Measurements from ENCODE around the gene COX4I1. TPM values are rescaled to one million over a fixed set of nuclear protein-coding genes. Genes with fewer than 3 reads are reported as not detected.

The COX4I1 gene
- total and polyA plus RNA-seq, 4 experiments from 2014 or later, result 490 to 1,127 (median 712) TPM

DNA sequence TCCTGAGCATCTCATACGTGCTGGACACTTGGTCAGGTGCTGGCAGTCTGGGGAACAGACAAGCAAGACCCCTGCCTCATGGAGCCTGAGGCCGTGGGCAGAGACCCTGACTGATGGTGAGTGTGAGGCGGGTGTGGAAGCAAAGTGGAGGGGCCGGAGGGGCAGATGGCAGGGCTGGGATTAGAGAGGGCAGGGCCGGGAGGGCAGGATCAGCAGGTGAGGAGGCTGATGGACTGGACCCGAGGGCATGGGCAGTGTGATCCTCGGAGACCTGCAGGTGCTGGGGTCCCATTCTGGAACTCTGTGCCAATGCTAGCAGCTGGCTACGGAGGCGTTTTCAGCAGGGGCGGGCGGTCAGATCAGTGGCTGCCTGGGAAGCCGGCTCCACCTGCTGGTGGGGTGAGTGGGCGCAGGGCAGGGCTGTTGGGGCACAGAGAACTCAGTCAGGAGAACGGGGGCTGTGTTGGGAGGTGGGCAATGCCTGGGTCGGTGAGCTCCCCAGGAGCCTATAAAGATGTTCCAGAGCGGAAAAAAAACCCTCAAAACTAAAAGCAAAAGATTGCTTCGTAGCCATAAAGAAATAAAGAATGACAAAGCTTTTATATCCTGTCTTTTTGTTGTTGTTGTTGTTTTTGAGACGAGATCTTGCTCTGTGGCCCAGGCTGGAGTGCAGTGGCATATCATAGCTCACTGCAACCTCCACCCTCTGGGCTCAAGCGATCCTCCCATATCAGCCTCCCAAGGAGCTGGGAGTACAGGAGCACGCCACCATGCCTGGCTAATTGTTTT is 39.7 kb upstream of the COX4I1 start:
- no peaks in the 10 kb centered on the region for H3K9me3 ChIP-seq (ENCODE audit: control insufficient read depth in 1 of 2, low read length in 2 of 2)
- POLR2A ChIA-PET (ENCODE audit: partially characterized antibody), result interaction anchor here (0.6 kb wide), 1 partner anchor 22 kb away, joined by 3 read pairs; no protein-coding TSS in a partner anchor
- H3K4me3 ChIP-seq (ENCODE audit: low read length in 2 of 2), result no peak overlapping the region
- DNase-seq, result peak in 1 of 5 donors; percentile 13
- peaks cover 0 to 4% (median 1%) of the 10 kb centered on the region in 4 donors for H3K4me1 Mint-ChIP-seq
- no peak overlapping the region for H3K27ac Mint-ChIP-seq
- H3K27me3 Mint-ChIP-seq, result peaks cover 15 to 21% of the 10 kb centered on the region in 2 donors
- H3K27me3 ChIP-seq (ENCODE audit: insufficient read depth, low read length), result no peaks in the 10 kb centered on the region
- no peak overlapping the region for H3K27ac ChIP-seq (ENCODE audit: low read depth, low read length)
- H3K36me3 ChIP-seq (ENCODE audit: insufficient read depth, low read length), result no peaks in the 10 kb centered on the region
- intact Hi-C loops (cut with micrococcal nuclease), result no loop called here
- no peak overlapping the region for H3K4me3 Mint-ChIP-seq
- no peaks in the 10 kb centered on the region for H3K9me3 Mint-ChIP-seq
- peaks cover 8% of the 10 kb centered on the region for H3K4me1 ChIP-seq (ENCODE audit: insufficient read depth, low read length)
- no peaks in the 10 kb centered on the region for H3K36me3 Mint-ChIP-seq
- CTCF ChIA-PET (ENCODE audit: partially characterized antibody), result interaction anchor here (0.7 to 5.1 kb wide), 11 partner anchors 8 to 103 kb away, joined by 3 to 29 read pairs (median 4); no protein-coding TSS in a partner anchor

DNA sequence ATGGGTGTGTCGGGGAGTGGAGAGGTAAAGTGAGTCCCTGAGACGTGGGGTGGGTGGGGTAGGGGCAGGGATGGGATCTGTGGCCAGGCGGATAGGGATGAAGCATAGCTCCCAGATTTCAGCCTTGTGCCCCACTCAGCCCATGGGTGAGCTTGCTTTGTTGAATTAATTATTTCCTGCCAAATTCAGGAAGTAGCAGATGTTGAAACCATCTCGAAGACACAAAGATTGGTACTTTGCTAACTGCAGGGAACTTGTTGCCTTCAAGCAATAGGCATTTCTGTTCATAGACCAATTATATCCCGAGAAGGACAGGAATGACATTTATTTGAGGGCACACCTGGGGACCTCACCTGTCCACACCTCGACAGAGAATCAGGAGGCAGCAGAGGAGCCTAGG is 37.6 kb upstream of the COX4I1 start:
- Histone ChIP-seq H3K4me1 (ENCODE audit: insufficient read depth, low read length) (peaks cover 8% of the 10 kb centered on the region), H3K4me3 (ENCODE audit: low read length in 2 of 2) (no peak overlapping the region), H3K27ac (ENCODE audit: low read depth, low read length) (no peak overlapping the region), H3K36me3 (ENCODE audit: insufficient read depth, low read length) (no peaks in the 10 kb centered on the region), H3K9me3 (ENCODE audit: control insufficient read depth in 1 of 2, low read length in 2 of 2) (no peaks in the 10 kb centered on the region), H3K27me3 (ENCODE audit: insufficient read depth, low read length) (no peaks in the 10 kb centered on the region)
- Mint-ChIP-seq H3K36me3 (no peaks in the 10 kb centered on the region), H3K27me3 (peaks cover 15 to 22% of the 10 kb centered on the region in 2 donors), H3K27ac (no peak overlapping the region), H3K4me3 (no peak overlapping the region), H3K9me3 (no peaks in the 10 kb centered on the region), H3K4me1 (peaks cover 0 to 4% (median 1%) of the 10 kb centered on the region in 4 donors)
- POLR2A ChIA-PET (ENCODE audit: partially characterized antibody), result no interaction called here
- CTCF ChIA-PET (ENCODE audit: partially characterized antibody), result interaction anchor here (1.0 to 5.1 kb wide), 2 partner anchors 88 to 103 kb away, joined by 3 to 29 read pairs; no protein-coding TSS in a partner anchor
- DNase-seq, result no peak
- intact Hi-C loops (cut with micrococcal nuclease), result no loop called here

DNA sequence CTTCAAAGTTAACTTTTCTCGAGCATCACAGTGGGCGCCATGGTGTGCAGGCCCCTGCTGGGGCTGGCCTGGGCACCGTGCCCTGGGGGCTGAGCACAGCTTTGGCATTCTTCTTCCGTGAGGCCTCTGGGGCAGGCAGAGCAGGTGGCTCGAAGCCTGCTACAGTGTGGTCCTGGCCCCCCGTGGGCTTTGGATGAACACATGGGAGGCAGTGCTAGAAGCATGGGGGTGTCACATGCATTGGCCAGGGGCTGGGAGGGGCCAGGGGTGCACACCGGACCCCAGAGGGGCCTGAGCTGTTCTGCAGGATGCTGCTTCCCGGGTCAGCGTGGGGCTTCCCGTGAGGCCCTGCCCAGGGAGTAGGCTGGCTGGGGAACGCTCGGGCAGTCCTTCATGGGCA is 36.5 kb upstream of the COX4I1 start:
- no peaks in the 10 kb centered on the region for H3K27me3 ChIP-seq (ENCODE audit: insufficient read depth, low read length)
- DNase-seq, result no peak
- no peak overlapping the region for H3K27ac ChIP-seq (ENCODE audit: low read depth, low read length)
- intact Hi-C loops (cut with micrococcal nuclease), result no loop called here
- H3K36me3 ChIP-seq (ENCODE audit: insufficient read depth, low read length), result no peaks in the 10 kb centered on the region
- Mint-ChIP-seq H3K4me3 (no peak overlapping the region), H3K36me3 (no peaks in the 10 kb centered on the region), H3K27me3 (peaks cover 15 to 19% of the 10 kb centered on the region in 2 donors), H3K9me3 (no peaks in the 10 kb centered on the region), H3K4me1 (peaks cover 0 to 4% (median 1%) of the 10 kb centered on the region in 4 donors), H3K27ac (no peak overlapping the region)
- no peak overlapping the region for H3K4me3 ChIP-seq (ENCODE audit: low read length in 2 of 2)
- CTCF ChIA-PET (ENCODE audit: partially characterized antibody), result interaction anchor here (0.8 kb wide), 1 partner anchor 14 kb away, joined by 4 read pairs; no protein-coding TSS in a partner anchor
- no peaks in the 10 kb centered on the region for H3K9me3 ChIP-seq (ENCODE audit: control insufficient read depth in 1 of 2, low read length in 2 of 2)
- peaks cover 8% of the 10 kb centered on the region for H3K4me1 ChIP-seq (ENCODE audit: insufficient read depth, low read length)
- POLR2A ChIA-PET (ENCODE audit: partially characterized antibody), result no interaction called here

DNA sequence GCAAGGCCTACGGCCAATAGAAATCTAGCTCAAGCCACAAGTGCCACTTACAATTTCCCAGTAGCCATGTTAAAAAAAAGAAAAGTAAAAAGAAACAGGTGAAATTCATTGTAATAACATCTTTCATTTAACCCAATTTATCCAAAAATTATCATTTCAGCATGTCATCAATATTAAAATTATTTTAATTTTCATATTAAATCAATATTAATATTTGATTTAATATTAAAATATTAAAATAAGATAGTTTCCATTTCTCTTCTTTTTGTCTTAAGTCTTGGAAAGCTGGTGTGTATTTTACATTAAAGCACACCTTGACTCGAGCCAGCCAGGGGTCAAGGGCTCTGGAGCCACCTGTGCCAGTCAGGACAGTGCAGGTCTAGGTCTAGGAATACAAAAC is 35.9 kb upstream of the COX4I1 start:
- Histone ChIP-seq H3K4me1 (ENCODE audit: insufficient read depth, low read length) (peaks cover 8% of the 10 kb centered on the region), H3K27ac (ENCODE audit: low read depth, low read length) (no peak overlapping the region), H3K27me3 (ENCODE audit: insufficient read depth, low read length) (no peaks in the 10 kb centered on the region), H3K36me3 (ENCODE audit: insufficient read depth, low read length) (no peaks in the 10 kb centered on the region), H3K9me3 (ENCODE audit: control insufficient read depth in 1 of 2, low read length in 2 of 2) (no peaks in the 10 kb centered on the region), H3K4me3 (ENCODE audit: low read length in 2 of 2) (no peak overlapping the region)
- H3K4me3 Mint-ChIP-seq, result no peak overlapping the region
- no peaks in the 10 kb centered on the region for H3K36me3 Mint-ChIP-seq
- no peak for DNase-seq
- CTCF ChIA-PET (ENCODE audit: partially characterized antibody), result interaction anchor here (0.8 kb wide), 1 partner anchor 13 kb away, joined by 4 read pairs; no protein-coding TSS in a partner anchor
- no peaks in the 10 kb centered on the region for H3K9me3 Mint-ChIP-seq
- POLR2A ChIA-PET (ENCODE audit: partially characterized antibody), result no interaction called here
- intact Hi-C loops (cut with micrococcal nuclease), result no loop called here
- H3K4me1 Mint-ChIP-seq, result peaks cover 0 to 4% (median 1%) of the 10 kb centered on the region in 4 donors
- peaks cover 14 to 17% of the 10 kb centered on the region in 2 donors for H3K27me3 Mint-ChIP-seq
- H3K27ac Mint-ChIP-seq, result no peak overlapping the region

DNA sequence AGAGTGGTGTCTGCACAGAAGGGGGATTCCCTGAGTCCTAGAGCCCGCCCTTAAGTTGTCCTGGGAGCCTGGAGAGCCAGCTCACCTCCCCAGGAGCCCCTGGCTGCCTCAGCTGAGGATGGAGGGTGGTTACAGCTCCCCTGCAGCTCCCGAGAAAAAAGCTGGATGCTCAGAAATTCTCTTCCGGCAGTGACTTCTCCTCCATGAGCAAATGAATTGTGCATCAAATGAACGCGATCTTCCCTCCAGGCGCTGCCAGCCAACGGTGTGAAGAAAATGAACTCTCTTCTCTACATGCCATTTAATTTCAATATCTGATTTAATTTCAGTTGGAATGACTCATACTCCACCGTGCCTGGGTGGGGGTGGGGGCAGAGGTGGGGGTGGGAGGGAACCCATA is 34.3 kb upstream of the COX4I1 start:
- no peaks in the 10 kb centered on the region for H3K36me3 ChIP-seq (ENCODE audit: insufficient read depth, low read length)
- Mint-ChIP-seq H3K27ac (peak overlapping the region in 1 of 7 donors; percentile 5), H3K9me3 (no peaks in the 10 kb centered on the region), H3K27me3 (peaks cover 2 to 8% of the 10 kb centered on the region in 2 donors), H3K36me3 (no peaks in the 10 kb centered on the region), H3K4me3 (no peak overlapping the region), H3K4me1 (no peaks in the 10 kb centered on the region)
- H3K9me3 ChIP-seq (ENCODE audit: control insufficient read depth in 1 of 2, low read length in 2 of 2), result no peaks in the 10 kb centered on the region
- CTCF ChIA-PET (ENCODE audit: partially characterized antibody), result no interaction called here
- no peak overlapping the region for H3K4me3 ChIP-seq (ENCODE audit: low read length in 2 of 2)
- intact Hi-C loops (cut with micrococcal nuclease), result no loop called here
- no peaks in the 10 kb centered on the region for H3K4me1 ChIP-seq (ENCODE audit: insufficient read depth, low read length)
- no peaks in the 10 kb centered on the region for H3K27me3 ChIP-seq (ENCODE audit: insufficient read depth, low read length)
- H3K27ac ChIP-seq (ENCODE audit: low read depth, low read length), result no peak overlapping the region
- DNase-seq, result no peak
- POLR2A ChIA-PET (ENCODE audit: partially characterized antibody), result no interaction called here

DNA sequence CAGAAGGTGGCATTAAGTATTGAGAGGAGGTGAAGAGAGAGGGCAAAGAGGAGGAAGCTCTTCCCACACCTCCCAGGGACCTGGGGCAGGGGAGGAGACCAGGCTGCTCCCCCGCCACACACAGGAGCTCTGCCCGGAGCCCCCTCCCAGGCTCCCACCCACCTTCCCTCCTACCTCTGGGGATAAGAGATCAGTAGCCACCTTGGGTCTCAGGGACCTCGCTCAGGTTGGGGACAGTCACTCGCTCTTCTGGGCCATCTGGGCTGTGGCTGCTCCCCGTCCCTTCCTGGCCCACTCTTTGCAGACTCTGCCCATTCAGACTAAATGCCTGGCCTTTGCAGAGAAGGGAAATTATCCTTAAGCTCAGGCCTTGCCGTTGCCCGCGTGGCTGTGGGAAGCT is 33.7 kb upstream of the COX4I1 start:
- H3K27ac Mint-ChIP-seq, result no peak overlapping the region
- Histone ChIP-seq H3K4me3 (ENCODE audit: low read length in 2 of 2) (no peak overlapping the region), H3K9me3 (ENCODE audit: control insufficient read depth in 1 of 2, low read length in 2 of 2) (no peaks in the 10 kb centered on the region), H3K4me1 (ENCODE audit: insufficient read depth, low read length) (no peaks in the 10 kb centered on the region), H3K27me3 (ENCODE audit: insufficient read depth, low read length) (no peaks in the 10 kb centered on the region), H3K27ac (ENCODE audit: low read depth, low read length) (no peak overlapping the region), H3K36me3 (ENCODE audit: insufficient read depth, low read length) (no peaks in the 10 kb centered on the region)
- peaks cover 2 to 5% of the 10 kb centered on the region in 2 donors for H3K27me3 Mint-ChIP-seq
- DNase-seq, result no peak
- no peaks in the 10 kb centered on the region for H3K4me1 Mint-ChIP-seq
- POLR2A ChIA-PET (ENCODE audit: partially characterized antibody), result no interaction called here
- CTCF ChIA-PET (ENCODE audit: partially characterized antibody), result no interaction called here
- intact Hi-C loops (cut with micrococcal nuclease), result no loop called here
- no peak overlapping the region for H3K4me3 Mint-ChIP-seq
- peaks cover 0 to under 1% of the 10 kb centered on the region in 2 donors for H3K36me3 Mint-ChIP-seq
- no peaks in the 10 kb centered on the region for H3K9me3 Mint-ChIP-seq

DNA sequence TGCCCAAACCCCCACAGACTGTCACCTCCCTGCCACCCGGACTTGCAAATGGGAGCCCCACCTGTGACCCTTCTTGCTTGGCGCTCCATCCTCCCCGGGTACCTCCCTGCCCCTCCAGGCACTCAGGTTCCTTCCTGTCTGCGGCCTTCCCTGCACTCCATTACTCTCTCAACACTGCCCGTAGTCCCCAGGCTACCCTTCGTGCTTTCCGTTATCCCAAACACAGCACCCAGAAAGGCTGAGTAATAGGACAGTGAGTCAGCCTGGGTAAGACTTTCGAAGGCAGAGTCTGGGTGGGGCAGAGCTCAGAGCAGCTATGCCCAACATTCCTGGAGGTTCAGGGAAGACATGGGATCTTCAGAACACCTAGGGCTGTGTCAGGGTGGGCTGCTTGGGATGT is 32.0 kb upstream of the COX4I1 start:
- H3K36me3 Mint-ChIP-seq, result peaks cover 0 to 7% of the 10 kb centered on the region in 2 donors
- Histone ChIP-seq H3K4me3 (ENCODE audit: low read length in 2 of 2) (no peak overlapping the region), H3K9me3 (ENCODE audit: control insufficient read depth in 1 of 2, low read length in 2 of 2) (no peaks in the 10 kb centered on the region), H3K4me1 (ENCODE audit: insufficient read depth, low read length) (no peaks in the 10 kb centered on the region), H3K27ac (ENCODE audit: low read depth, low read length) (no peak overlapping the region), H3K27me3 (ENCODE audit: insufficient read depth, low read length) (no peaks in the 10 kb centered on the region), H3K36me3 (ENCODE audit: insufficient read depth, low read length) (no peaks in the 10 kb centered on the region)
- H3K27me3 Mint-ChIP-seq, result peaks cover 1 to 2% of the 10 kb centered on the region in 2 donors
- H3K9me3 Mint-ChIP-seq, result no peaks in the 10 kb centered on the region
- intact Hi-C loops (cut with micrococcal nuclease), result no loop called here
- no peaks in the 10 kb centered on the region for H3K4me1 Mint-ChIP-seq
- ChIA-PET CTCF (ENCODE audit: partially characterized antibody) (interaction anchor here (1.0 kb wide), 1 partner anchor 8 kb away, joined by 3 read pairs; no protein-coding TSS in a partner anchor), POLR2A (ENCODE audit: partially characterized antibody) (no interaction called here)
- no peak overlapping the region for H3K4me3 Mint-ChIP-seq
- no peak for DNase-seq
- H3K27ac Mint-ChIP-seq, result peak overlapping the region in 1 of 7 donors; percentile 78
